Measurements from ENCODE around the gene C1orf210.

DNA sequence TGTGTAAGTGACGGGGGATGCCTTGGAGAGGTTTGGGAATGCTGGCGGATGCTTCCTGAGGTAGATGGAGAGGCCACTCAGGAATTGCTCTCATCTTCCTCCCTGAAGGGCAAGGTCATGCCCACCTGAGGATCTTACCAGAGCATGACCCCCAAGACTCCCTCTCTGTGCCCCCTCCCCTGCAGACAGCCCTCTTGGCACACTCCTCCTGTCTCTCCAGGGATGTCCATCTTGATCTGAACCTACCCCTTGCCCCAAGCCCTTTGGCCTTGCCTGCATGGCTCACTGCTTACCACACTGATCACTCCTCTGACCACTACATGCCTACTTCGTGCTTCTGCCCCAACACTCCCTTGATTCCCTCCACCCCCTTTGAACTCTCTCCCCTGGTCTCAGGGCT lies 34.4 kb upstream of the C1orf210 start:
- TF ChIP-seq SIN3A (IDR thresholded peaks at IDR 0.05; ENCODE audit: low read depth) (no peak), POLR2A (IDR thresholded peaks at IDR 0.05; ENCODE audit: borderline replicate concordance, extremely low read depth, insufficient read depth, insufficient read length) (no peak), EGR1 (IDR thresholded peaks at IDR 0.05; ENCODE audit: low read depth) (no peak), ELF1 (IDR thresholded peaks at IDR 0.05; ENCODE audit: borderline replicate concordance, low read depth) (no peak), EZH2 (IDR thresholded peaks at IDR 0.05) (no peak), CEBPB (IDR thresholded peaks at IDR 0.05; ENCODE audit: low read depth) (no peak), RAD21 (IDR thresholded peaks at IDR 0.05; ENCODE audit: low read depth) (no peak), FOSL1 (IDR thresholded peaks at IDR 0.05; ENCODE audit: low read depth) (no peak)
- TF ChIP-seq, protein P1, sequence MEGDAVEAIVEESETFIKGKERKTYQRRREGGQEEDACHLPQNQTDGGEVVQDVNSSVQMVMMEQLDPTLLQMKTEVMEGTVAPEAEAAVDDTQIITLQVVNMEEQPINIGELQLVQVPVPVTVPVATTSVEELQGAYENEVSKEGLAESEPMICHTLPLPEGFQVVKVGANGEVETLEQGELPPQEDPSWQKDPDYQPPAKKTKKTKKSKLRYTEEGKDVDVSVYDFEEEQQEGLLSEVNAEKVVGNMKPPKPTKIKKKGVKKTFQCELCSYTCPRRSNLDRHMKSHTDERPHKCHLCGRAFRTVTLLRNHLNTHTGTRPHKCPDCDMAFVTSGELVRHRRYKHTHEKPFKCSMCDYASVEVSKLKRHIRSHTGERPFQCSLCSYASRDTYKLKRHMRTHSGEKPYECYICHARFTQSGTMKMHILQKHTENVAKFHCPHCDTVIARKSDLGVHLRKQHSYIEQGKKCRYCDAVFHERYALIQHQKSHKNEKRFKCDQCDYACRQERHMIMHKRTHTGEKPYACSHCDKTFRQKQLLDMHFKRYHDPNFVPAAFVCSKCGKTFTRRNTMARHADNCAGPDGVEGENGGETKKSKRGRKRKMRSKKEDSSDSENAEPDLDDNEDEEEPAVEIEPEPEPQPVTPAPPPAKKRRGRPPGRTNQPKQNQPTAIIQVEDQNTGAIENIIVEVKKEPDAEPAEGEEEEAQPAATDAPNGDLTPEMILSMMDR (IDR thresholded peaks at IDR 0.05 in 2 of 3, conservative IDR thresholded peaks at IDR 0.05 in 1 of 3; ENCODE audit: borderline replicate concordance in 1 of 3, insufficient read depth in 1 of 3, low read depth in 2 of 3, low read length in 2 of 3) = no peak
- TF ChIP-seq, protein P2, sequence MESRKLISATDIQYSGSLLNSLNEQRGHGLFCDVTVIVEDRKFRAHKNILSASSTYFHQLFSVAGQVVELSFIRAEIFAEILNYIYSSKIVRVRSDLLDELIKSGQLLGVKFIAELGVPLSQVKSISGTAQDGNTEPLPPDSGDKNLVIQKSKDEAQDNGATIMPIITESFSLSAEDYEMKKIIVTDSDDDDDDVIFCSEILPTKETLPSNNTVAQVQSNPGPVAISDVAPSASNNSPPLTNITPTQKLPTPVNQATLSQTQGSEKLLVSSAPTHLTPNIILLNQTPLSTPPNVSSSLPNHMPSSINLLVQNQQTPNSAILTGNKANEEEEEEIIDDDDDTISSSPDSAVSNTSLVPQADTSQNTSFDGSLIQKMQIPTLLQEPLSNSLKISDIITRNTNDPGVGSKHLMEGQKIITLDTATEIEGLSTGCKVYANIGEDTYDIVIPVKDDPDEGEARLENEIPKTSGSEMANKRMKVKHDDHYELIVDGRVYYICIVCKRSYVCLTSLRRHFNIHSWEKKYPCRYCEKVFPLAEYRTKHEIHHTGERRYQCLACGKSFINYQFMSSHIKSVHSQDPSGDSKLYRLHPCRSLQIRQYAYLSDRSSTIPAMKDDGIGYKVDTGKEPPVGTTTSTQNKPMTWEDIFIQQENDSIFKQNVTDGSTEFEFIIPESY (IDR thresholded peaks at IDR 0.05; ENCODE audit: extremely low read depth, insufficient replicate concordance, low read length) = no peak
